ENCODE data around the gene CD48.

DNA sequence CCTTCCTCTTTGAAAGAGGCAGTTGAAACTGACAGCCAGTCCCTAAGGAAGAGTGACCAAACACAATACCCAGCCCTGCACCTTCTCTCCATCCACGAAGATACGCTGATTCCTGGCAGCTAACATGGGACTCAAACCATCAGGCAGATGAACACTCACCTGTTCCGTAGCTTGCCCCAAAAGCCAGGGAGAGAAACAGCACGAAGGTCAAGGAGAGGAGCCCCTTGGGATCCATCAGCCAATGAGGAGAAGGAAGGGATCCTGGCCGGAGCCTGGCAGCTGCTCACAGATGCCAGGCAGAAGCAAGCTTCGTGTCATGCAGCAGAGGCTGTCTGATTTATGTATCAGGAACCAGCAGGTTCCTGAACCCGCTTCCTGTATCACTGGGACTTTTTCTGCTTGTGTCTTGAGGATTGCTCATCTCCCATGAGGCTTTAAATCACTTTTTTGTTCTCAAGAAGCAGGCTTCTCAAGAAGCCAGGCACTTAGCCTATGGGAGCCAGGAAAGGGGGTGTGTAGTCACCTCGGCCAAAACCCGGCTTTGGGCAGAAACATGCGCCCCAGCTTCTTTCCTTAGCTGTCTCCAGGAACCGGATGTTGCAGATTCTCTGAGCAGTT, 64.8 kb downstream of the CD48 start, which contains the start of gene SLAMF1:
- peak; percentile 95 for TF ChIP-seq POLR2AphosphoS5 (IDR thresholded peaks at IDR 0.05; ENCODE audit: low read depth, low read length)
- peak; percentile 36; the same call in 1 of the 2 replicates for TF ChIP-seq TAF1 (IDR thresholded peaks at IDR 0.05; ENCODE audit: borderline replicate concordance, low read depth, low read length)
- TF ChIP-seq POLR2A (IDR thresholded peaks at IDR 0.05; ENCODE audit: low read depth, low read length) = peak; percentile 89
